DMS 273 treated with DMSO at 0.1 percent for 48 hours (cell line): ENCODE measurements around the gene RTN1.

Experiments used
- DNase-seq: peaks from one replicate; lab custom pipeline; 2025; lab: John Stamatoyannopoulos, UW

Gene RTN1

GRCh38 chr14:59547310-59547709 is 323.3 kb downstream of the RTN1 start:
- no peak for DNase-seq
